Prostate gland (tissue), 2 donors: ENCODE data around the gene SFSWAP.
"Not testable (repeated sequence)": the region's sequence is repeated elsewhere in the genome, so short reads cannot be mapped to it uniquely, and the experiment has no call there.

Experiments
- POLR2A ChIP-seq: fragments of 450-650 bp; IDR thresholded peaks from one replicate; pipeline ENCODE4 v1.6.1; 2016; ENCODE audit warnings: antibody characterized with exemption, mild to moderate bottlenecking
- POLR2AphosphoS5 ChIP-seq: sonication (generic); formaldehyde crosslinking; IDR thresholded peaks from one replicate; pipeline ENCODE4 v1.6.1; 2017; ENCODE audit warnings: antibody characterized with exemption
- TF ChIP-seq, protein P1 (sequence below), 4 experiments: fragments of 200-600 bp in 2 of 4; fragments of 450-650 bp in 2 of 4; sonication (generic) in 2 of 4; IDR thresholded peaks; 1 replicate in 3 of 4; 2 replicates in 1 of 4; pipeline ENCODE4 v1.5.1; 2016 to 2019; ENCODE audit warnings: antibody characterized with exemption in 4 of 4, mild to moderate bottlenecking in 2 of 4, moderate library complexity in 2 of 4

GRCh38 chr12:131680392-131681256 lies 30.3 kb upstream of the SFSWAP start:
- TF ChIP-seq, protein P1, sequence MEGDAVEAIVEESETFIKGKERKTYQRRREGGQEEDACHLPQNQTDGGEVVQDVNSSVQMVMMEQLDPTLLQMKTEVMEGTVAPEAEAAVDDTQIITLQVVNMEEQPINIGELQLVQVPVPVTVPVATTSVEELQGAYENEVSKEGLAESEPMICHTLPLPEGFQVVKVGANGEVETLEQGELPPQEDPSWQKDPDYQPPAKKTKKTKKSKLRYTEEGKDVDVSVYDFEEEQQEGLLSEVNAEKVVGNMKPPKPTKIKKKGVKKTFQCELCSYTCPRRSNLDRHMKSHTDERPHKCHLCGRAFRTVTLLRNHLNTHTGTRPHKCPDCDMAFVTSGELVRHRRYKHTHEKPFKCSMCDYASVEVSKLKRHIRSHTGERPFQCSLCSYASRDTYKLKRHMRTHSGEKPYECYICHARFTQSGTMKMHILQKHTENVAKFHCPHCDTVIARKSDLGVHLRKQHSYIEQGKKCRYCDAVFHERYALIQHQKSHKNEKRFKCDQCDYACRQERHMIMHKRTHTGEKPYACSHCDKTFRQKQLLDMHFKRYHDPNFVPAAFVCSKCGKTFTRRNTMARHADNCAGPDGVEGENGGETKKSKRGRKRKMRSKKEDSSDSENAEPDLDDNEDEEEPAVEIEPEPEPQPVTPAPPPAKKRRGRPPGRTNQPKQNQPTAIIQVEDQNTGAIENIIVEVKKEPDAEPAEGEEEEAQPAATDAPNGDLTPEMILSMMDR (IDR thresholded peaks at IDR 0.05) = not testable (repeated sequence)
- not testable (repeated sequence) for TF ChIP-seq POLR2A, POLR2AphosphoS5
